PFSK-1 (cell line): Measurements from ENCODE around the gene MACROD1.

Source experiments
- POLR2AphosphoS5 ChIP-seq: IDR thresholded peaks from 2 replicates; pipeline ENCODE4 v1.6.1; 2012; ENCODE audit warnings: low read depth, mild to moderate bottlenecking, control low read depth, low read length, moderate library complexity
- SIN3A ChIP-seq: IDR thresholded peaks from 2 replicates; pipeline ENCODE4 v1.6.1; 2012; ENCODE audit warnings: mild to moderate bottlenecking, low read length, moderate library complexity, borderline replicate concordance; ENCODE audit not compliant: insufficient read depth
- TAF1 ChIP-seq: IDR thresholded peaks from 2 replicates; pipeline ENCODE4 v1.6.1; 2012; ENCODE audit warnings: low read length, control low read depth, borderline replicate concordance; ENCODE audit not compliant: insufficient read depth
- TF ChIP-seq, protein P1 (sequence below), 2 experiments: IDR thresholded peaks; 2 replicates each; pipeline versions ENCODE4 v1.6.1 to v1.8.0; 2011 to 2012; ENCODE audit warnings: low read depth in 2 of 2, low read length in 2 of 2, control low read depth in 1 of 2, inconsistent platforms in 1 of 2, mild to moderate bottlenecking in 1 of 2, moderate library complexity in 1 of 2; ENCODE audit not compliant: insufficient read depth in 1 of 2

DNA sequence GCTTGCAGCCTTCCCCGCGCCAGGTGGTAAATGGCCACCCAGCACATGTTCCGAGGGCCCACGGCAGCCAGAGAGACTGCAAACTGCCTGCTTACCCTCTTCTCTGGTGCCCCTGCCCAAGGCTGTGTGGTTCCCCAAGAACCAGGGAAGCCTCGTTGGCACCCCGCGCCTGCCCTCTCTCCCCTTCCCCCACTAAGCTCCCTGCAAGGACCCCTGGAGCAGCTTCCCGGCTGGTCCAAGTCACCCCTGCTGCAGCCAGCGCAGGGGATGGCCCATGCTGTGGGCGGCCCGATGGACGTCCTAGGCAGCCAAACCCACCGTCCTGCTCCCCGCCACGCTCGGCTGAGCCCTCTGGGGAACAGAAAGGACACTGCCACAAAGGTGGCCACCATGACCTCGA is 30.2 kb downstream of the MACROD1 start:
- TF ChIP-seq POLR2AphosphoS5 = no peak
- TF ChIP-seq TAF1 = no peak
- TF ChIP-seq, protein P1, sequence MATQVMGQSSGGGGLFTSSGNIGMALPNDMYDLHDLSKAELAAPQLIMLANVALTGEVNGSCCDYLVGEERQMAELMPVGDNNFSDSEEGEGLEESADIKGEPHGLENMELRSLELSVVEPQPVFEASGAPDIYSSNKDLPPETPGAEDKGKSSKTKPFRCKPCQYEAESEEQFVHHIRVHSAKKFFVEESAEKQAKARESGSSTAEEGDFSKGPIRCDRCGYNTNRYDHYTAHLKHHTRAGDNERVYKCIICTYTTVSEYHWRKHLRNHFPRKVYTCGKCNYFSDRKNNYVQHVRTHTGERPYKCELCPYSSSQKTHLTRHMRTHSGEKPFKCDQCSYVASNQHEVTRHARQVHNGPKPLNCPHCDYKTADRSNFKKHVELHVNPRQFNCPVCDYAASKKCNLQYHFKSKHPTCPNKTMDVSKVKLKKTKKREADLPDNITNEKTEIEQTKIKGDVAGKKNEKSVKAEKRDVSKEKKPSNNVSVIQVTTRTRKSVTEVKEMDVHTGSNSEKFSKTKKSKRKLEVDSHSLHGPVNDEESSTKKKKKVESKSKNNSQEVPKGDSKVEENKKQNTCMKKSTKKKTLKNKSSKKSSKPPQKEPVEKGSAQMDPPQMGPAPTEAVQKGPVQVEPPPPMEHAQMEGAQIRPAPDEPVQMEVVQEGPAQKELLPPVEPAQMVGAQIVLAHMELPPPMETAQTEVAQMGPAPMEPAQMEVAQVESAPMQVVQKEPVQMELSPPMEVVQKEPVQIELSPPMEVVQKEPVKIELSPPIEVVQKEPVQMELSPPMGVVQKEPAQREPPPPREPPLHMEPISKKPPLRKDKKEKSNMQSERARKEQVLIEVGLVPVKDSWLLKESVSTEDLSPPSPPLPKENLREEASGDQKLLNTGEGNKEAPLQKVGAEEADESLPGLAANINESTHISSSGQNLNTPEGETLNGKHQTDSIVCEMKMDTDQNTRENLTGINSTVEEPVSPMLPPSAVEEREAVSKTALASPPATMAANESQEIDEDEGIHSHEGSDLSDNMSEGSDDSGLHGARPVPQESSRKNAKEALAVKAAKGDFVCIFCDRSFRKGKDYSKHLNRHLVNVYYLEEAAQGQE (IDR thresholded peaks at IDR 0.05; ENCODE audit: insufficient read depth in 1 of 2, low read depth in 2 of 2, low read length in 2 of 2) = no peak
- no peak for TF ChIP-seq SIN3A
